ENCODE measurements around the gene TTYH2. TPM values are rescaled to one million over a fixed set of nuclear protein-coding genes. Genes with fewer than 3 reads are reported as not detected.

TTYH2 gene
- total and polyA plus RNA-seq, 2 experiments from 2014 or later, result 1.4 to 3.9 TPM

- TF ChIP-seq STAT1 (IDR thresholded peaks at IDR 0.05; ENCODE audit: unreplicated experiment) (no peak), REST (IDR thresholded peaks at IDR 0.05; ENCODE audit: unreplicated experiment) (no peak), CTCF (conservative IDR thresholded peaks at IDR 0.05; ENCODE audit: low read depth in 2 of 2) (no peak), POLR2AphosphoS5 (IDR thresholded peaks at IDR 0.05; ENCODE audit: low read depth) (no peak), JUNB (IDR thresholded peaks at IDR 0.05; ENCODE audit: unreplicated experiment) (no peak)
Measured at GRCh38 chr17:74270333-74270732, 57.0 kb downstream of the TTYH2 start (continued).

GRCh38 chr17:74271281-74271680, 57.9 kb downstream of the TTYH2 start:
- no peak overlapping the region for H3K27ac ChIP-seq (ENCODE audit: low read depth)
- H3K27me3 ChIP-seq (ENCODE audit: insufficient read depth), result peaks cover 20% of the 10 kb centered on the region
- TF ChIP-seq REST (IDR thresholded peaks at IDR 0.05; ENCODE audit: unreplicated experiment), result no peak
- no peak for TF ChIP-seq NANOG (IDR thresholded peaks at IDR 0.05; ENCODE audit: borderline replicate concordance)
- TF ChIP-seq ZNF114 (CRISPR knock-in tag; IDR thresholded peaks at IDR 0.05), result no peak
- no peak for TF ChIP-seq CTCF (conservative IDR thresholded peaks at IDR 0.05; ENCODE audit: low read depth in 2 of 2)
- TF ChIP-seq POLR2AphosphoS5 (IDR thresholded peaks at IDR 0.05; ENCODE audit: low read depth), result no peak
- TF ChIP-seq JUNB (IDR thresholded peaks at IDR 0.05; ENCODE audit: unreplicated experiment), result no peak
- TF ChIP-seq ETS1 (IDR thresholded peaks at IDR 0.05), result no peak
- TF ChIP-seq STAT1 (IDR thresholded peaks at IDR 0.05; ENCODE audit: unreplicated experiment), result no peak

More at GRCh38 chr17:74271281-74271680, 57.9 kb downstream of the TTYH2 start:
- Histone ChIP-seq H3K79me2 (replicated peaks; ENCODE audit: insufficient read depth) (no peaks in the 10 kb centered on the region), H3K4me3 (no peak overlapping the region), H3K4me2 (no peak overlapping the region), H3K9me2 (ENCODE audit: insufficient read depth) (no peaks in the 10 kb centered on the region), H3K4me1 (ENCODE audit: insufficient read depth) (peaks cover 5% of the 10 kb centered on the region; the same call in 1 of the 2 replicates), H4K20me1 (replicated peaks; ENCODE audit: insufficient read depth) (no peaks in the 10 kb centered on the region), H3F3A (replicated peaks; ENCODE audit: low read depth) (no peaks in the 10 kb centered on the region), H3K36me3 (ENCODE audit: insufficient read depth) (no peaks in the 10 kb centered on the region), H2AFZ (no peak overlapping the region)
- no peaks in the 10 kb centered on the region; the same call in 2 of the 3 replicates for H3K9me3 Mint-ChIP-seq
- no peaks in the 10 kb centered on the region for H3K36me3 Mint-ChIP-seq (ENCODE audit: low read depth)
- H3K27me3 Mint-ChIP-seq (ENCODE audit: insufficient read depth, low read depth, poor library complexity), result peaks cover 29% of the 10 kb centered on the region
- H3K4me3 Mint-ChIP-seq, result no peak overlapping the region
- ATAC-seq, result peak; percentile 22
- DNase-seq (ENCODE audit: low spot score), result peak; percentile 42
- no peak overlapping the region for H3K27ac Mint-ChIP-seq
- peaks cover 31% of the 10 kb centered on the region for H3K4me1 Mint-ChIP-seq
